Ovary (tissue), 3 donors: Measurements from ENCODE around the gene FER1L5.
"Not testable (repeated sequence)": the region's sequence is repeated elsewhere in the genome, so short reads cannot be mapped to it uniquely, and the experiment has no call there.

ENCODE experiments used
- CTCF ChIP-seq, 3 donors: fragments of 450-650 bp in 2 of 3; fragments of 200-600 bp in 1 of 3; IDR thresholded peaks; one replicate each; pipeline versions ENCODE4 v1.5.1 to v1.8.0; 2016 to 2022; ENCODE audit warnings: antibody characterized with exemption in 3 of 3, mild to moderate bottlenecking in 1 of 3
- EP300 ChIP-seq: sonication (generic); formaldehyde crosslinking; IDR thresholded peaks from one replicate; pipeline ENCODE4 v1.6.1; 2017; ENCODE audit warnings: antibody characterized with exemption
- POLR2A ChIP-seq: fragments of 450-650 bp; IDR thresholded peaks from one replicate; pipeline ENCODE4 v1.6.1; 2017; ENCODE audit warnings: antibody characterized with exemption, mild to moderate bottlenecking, moderate library complexity
- donor health status: DM: no; HTN: no; CAD: no.

GRCh38 chr2:96665717-96666116 lies 23.2 kb downstream of the FER1L5 start:
- not testable (repeated sequence) for TF ChIP-seq CTCF (IDR thresholded peaks at IDR 0.05); POLR2A; EP300
